Lower leg skin (tissue), 3 donors: ENCODE results near the gene RIMKLA.

Source experiments
- CTCF ChIP-seq, 3 donors: fragments of 450-650 bp; IDR thresholded peaks; one replicate each; pipeline ENCODE4 v1.5.1; 2016; ENCODE audit warnings: antibody characterized with exemption in 3 of 3, mild to moderate bottlenecking in 3 of 3, moderate library complexity in 2 of 3
- POLR2A ChIP-seq, 2 donors: fragments of 450-650 bp; IDR thresholded peaks; one replicate each; pipeline ENCODE4 v1.6.1; 2016 to 2017; ENCODE audit warnings: antibody characterized with exemption in 2 of 2, mild to moderate bottlenecking in 1 of 2, moderate library complexity in 1 of 2

DNA sequence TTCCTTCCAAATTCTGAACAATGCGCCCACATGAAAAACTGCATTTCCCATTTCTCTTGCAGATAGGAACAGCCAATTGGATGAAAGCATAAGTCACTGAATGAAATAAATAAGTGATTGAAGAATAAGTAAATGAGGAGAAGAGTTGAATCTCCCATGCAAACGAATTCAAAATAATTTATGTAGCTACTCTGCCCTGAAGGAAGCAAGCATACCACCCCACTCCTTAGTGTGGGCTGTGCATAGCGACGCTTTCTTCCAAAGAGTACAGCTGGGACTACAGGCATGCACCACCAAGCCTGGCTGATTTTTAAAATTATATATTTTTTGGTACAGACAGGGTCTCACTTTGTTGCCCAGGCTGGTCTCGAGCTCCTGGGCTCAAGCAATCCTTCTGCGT, 16.5 kb upstream of the RIMKLA start:
- TF ChIP-seq CTCF (IDR thresholded peaks at IDR 0.05) (no peak), POLR2A (IDR thresholded peaks at IDR 0.05) (no peak)
